Left lung (tissue), 10 donors: ENCODE data around the gene PLXDC2. TPM values are rescaled to one million over a fixed set of nuclear protein-coding genes. Genes with fewer than 3 reads are reported as not detected.

ENCODE experiments used
- ATAC-seq: fragments of 200-7000 bp; cut with Tn5 transposase; one replicate; pipeline ENCODE4 v1.9.1; 2020; ENCODE audit warnings: moderate library complexity
- DNase-seq, 4 donors: peaks; one replicate each; pipeline ENCODE4 v3.0.0-alpha.2; 2013 to 2020
- H3K27ac ChIP-seq, 2 donors: fragments of 200-600 bp; sonication (generic) in 1 of 2; one replicate each; pipeline versions ENCODE4 v1.5.0 to v1.8.0; 2020 to 2021
- H3K27me3 ChIP-seq, 2 donors: fragments of 200-600 bp; sonication (generic) in 1 of 2; one replicate each; pipeline versions ENCODE4 v1.5.0 to v1.8.0; 2020 to 2021
- H3K36me3 ChIP-seq, 2 donors: fragments of 200-600 bp; sonication (generic) in 1 of 2; one replicate each; pipeline versions ENCODE4 v1.5.0 to v1.8.0; 2020 to 2021
- H3K4me1 ChIP-seq, 2 donors: fragments of 200-600 bp; one replicate each; pipeline ENCODE4 v1.8.0; 2021
- H3K4me3 ChIP-seq, 2 donors: fragments of 200-600 bp; sonication (generic) in 1 of 2; one replicate each; pipeline versions ENCODE4 v1.5.0 to v1.8.0; 2020 to 2021; ENCODE audit warnings: mild to moderate bottlenecking in 1 of 2
- H3K9me3 ChIP-seq, 2 donors: fragments of 200-600 bp; sonication (generic) in 1 of 2; one replicate each; pipeline versions ENCODE4 v1.5.0 to v1.8.0; 2020 to 2021
- intact Hi-C, 2 donors: fragments of 100-400 bp; cut with DNase I; formaldehyde crosslinking; loops; one replicate each; pipeline versions ENCODE4 v1.11.2 to v1.14.2; 2022
- polyA plus RNA-seq, 6 donors: library from polyadenylated mRNA; unstranded; fragments of 120-200 nt; gene quantifications; one replicate each; pipeline ENCODE4 v1.2.1, GENCODE V29; 2013; ENCODE audit not compliant: insufficient read length in 6 of 6
- total RNA-seq, 2 donors: library from RNA; stranded (reverse); fragmentation: NEBNext Ultra II Directional; extraction: Animal tissue kit (Norgen Biotek cat#: 25700); gene quantifications; one replicate each; pipeline ENCODE4 v1.2.1, GENCODE V29; 2021
- TF ChIP-seq, protein P1 (sequence below), 2 donors: fragments of 200-600 bp; sonication (generic) in 1 of 2; IDR thresholded peaks; one replicate each; pipeline versions ENCODE4 v1.5.0 to v1.8.0; 2021; ENCODE audit warnings: antibody characterized with exemption in 2 of 2
- donor health status: DM: no; HTN: yes; CAD: no.
- donor health status: DM: no; HTN: no; CAD: no.

Gene PLXDC2
- total and polyA plus RNA-seq, 8 donors = 85.3 to 127 (median 112) TPM

DNA sequence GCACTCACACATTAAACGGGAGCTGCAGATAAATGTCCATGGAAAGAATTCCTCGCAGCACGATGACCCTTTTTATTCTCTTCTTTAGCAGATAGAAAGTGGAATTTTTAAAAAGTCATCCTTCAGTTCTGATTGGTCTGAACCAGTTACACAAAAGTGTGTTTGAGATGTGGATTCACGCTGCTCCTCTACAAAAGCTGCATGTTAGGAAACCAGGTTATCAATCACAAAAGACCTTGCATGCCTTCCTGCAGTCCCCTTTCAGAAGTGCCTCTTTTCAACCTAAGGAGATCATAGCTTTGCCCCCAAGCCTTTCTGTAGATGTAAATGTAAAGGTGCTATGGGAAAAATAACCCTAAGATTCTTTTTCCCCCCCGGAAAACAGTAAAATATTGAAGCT lies 299.7 kb downstream of the PLXDC2 start:
- H3K4me1 ChIP-seq = no peaks in the 10 kb centered on the region
- ATAC-seq = no peak
- no peaks in the 10 kb centered on the region for H3K9me3 ChIP-seq
- no peak for DNase-seq
- intact Hi-C loops = no loop called here
- H3K27me3 ChIP-seq = no peaks in the 10 kb centered on the region
- H3K27ac ChIP-seq = no peak overlapping the region
- H3K4me3 ChIP-seq = no peak overlapping the region
- TF ChIP-seq, protein P1, sequence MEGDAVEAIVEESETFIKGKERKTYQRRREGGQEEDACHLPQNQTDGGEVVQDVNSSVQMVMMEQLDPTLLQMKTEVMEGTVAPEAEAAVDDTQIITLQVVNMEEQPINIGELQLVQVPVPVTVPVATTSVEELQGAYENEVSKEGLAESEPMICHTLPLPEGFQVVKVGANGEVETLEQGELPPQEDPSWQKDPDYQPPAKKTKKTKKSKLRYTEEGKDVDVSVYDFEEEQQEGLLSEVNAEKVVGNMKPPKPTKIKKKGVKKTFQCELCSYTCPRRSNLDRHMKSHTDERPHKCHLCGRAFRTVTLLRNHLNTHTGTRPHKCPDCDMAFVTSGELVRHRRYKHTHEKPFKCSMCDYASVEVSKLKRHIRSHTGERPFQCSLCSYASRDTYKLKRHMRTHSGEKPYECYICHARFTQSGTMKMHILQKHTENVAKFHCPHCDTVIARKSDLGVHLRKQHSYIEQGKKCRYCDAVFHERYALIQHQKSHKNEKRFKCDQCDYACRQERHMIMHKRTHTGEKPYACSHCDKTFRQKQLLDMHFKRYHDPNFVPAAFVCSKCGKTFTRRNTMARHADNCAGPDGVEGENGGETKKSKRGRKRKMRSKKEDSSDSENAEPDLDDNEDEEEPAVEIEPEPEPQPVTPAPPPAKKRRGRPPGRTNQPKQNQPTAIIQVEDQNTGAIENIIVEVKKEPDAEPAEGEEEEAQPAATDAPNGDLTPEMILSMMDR (IDR thresholded peaks at IDR 0.05) = no peak
- no peaks in the 10 kb centered on the region for H3K36me3 ChIP-seq

DNA sequence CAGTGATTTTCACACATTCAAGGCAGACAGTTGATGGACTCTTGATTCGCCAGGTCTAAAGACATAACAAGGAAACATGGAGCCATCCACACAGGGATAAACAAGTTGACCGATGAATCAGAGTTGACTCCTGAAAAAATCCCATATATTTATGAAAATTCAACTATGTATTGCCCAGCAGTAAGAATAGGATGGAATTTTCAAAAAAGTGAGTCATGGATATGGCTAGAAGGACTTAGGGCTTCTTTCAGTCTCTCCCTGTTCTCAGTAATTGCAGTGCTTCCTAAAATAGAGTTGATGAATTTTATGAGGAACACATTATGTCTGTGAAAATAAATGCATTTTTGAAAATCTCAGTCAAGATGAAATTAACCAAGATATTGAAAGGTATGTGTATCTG lies 301.2 kb downstream of the PLXDC2 start:
- H3K4me3 ChIP-seq = no peak overlapping the region
- H3K9me3 ChIP-seq = no peaks in the 10 kb centered on the region
- no peak for DNase-seq
- no peak for ATAC-seq
- no peaks in the 10 kb centered on the region for H3K36me3 ChIP-seq
- no peaks in the 10 kb centered on the region for H3K4me1 ChIP-seq
- H3K27ac ChIP-seq = no peak overlapping the region
- TF ChIP-seq, protein P1 (IDR thresholded peaks at IDR 0.05) = no peak
- intact Hi-C loops = no loop called here
- no peaks in the 10 kb centered on the region for H3K27me3 ChIP-seq

DNA sequence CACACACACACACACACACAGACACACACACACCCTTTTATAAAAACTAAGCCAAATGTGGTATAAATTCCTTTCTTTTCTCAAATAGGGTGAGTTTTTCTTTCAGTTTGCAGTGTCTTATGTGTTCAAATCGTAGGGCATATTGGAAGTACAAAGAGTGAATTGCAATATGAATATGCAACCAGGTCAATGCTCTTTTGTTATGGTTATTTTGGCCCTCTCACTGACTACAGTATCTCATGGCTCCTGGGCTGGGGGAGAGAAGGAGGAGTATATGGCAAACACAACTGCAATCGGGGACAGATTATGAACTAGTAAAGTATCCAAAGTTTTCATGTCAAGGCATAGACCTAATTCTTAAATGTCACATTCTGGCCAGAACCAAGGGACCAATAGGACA lies 301.9 kb downstream of the PLXDC2 start:
- no peaks in the 10 kb centered on the region for H3K9me3 ChIP-seq
- H3K4me3 ChIP-seq = no peak overlapping the region
- TF ChIP-seq, protein P1 (IDR thresholded peaks at IDR 0.05) = no peak
- no peak overlapping the region for H3K27ac ChIP-seq
- ATAC-seq (no peak), DNase-seq (no peak)
- no peaks in the 10 kb centered on the region for H3K4me1 ChIP-seq
- H3K27me3 ChIP-seq = no peaks in the 10 kb centered on the region
- no peaks in the 10 kb centered on the region for H3K36me3 ChIP-seq
- intact Hi-C loops = no loop called here

DNA sequence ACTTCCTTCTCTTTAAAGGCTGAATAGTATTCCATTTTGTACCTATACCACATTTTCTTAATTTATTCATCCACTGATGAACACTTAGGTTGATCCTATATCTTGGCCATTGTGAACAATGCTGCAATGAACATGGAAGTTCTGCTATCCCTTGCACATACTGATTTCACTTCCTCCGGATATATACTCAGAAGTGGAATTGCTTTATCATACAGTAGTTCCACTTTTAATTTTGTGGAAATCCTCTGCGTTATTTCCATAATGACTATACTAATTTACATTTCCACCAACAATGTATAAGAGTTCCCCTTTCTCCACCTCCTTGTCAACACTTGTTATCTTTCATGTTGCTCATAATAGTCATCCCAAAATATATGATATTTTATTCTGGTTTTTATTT lies 312.6 kb downstream of the PLXDC2 start:
- no peak for DNase-seq
- Histone ChIP-seq H3K36me3 (no peaks in the 10 kb centered on the region), H3K4me3 (no peak overlapping the region), H3K4me1 (no peaks in the 10 kb centered on the region), H3K9me3 (peaks cover 0 to 13% of the 10 kb centered on the region in 2 donors), H3K27me3 (no peaks in the 10 kb centered on the region), H3K27ac (no peak overlapping the region)
- intact Hi-C loops = no loop called here
- TF ChIP-seq, protein P1 (IDR thresholded peaks at IDR 0.05) = no peak
- peak; percentile 58 for ATAC-seq

DNA sequence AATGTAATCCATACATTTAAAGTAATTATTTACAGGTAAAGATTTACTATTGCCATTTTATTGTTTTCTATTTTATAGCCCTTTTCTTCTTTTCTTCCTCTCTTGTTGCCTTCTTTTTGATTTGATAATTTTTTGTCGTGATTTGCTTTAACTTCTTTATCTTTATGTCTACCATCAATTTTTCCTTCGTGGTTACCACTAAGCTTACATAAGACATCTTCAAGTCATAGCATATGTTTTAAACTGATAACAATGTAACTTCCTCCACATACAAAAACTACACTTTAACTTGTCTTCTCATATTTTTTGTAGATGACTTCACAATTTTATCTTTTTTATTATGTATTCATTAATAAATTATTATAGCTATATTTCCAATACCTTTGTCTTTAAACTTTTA lies 316.6 kb downstream of the PLXDC2 start:
- DNase-seq (no peak), ATAC-seq (no peak)
- TF ChIP-seq, protein P1 (IDR thresholded peaks at IDR 0.05) = no peak
- Histone ChIP-seq H3K27me3 (no peaks in the 10 kb centered on the region), H3K4me3 (no peak overlapping the region), H3K36me3 (no peaks in the 10 kb centered on the region), H3K4me1 (no peaks in the 10 kb centered on the region), H3K27ac (no peak overlapping the region), H3K9me3 (peaks cover 0 to 25% of the 10 kb centered on the region in 2 donors)
- intact Hi-C loops = no loop called here
